OCI-LY7 (cell line): ENCODE data around the gene FUT7. TPM values are rescaled to one million over a fixed set of nuclear protein-coding genes. Genes with fewer than 3 reads are reported as not detected.

ENCODE experiments used
- BruUV-seq: library from RNA; stranded (reverse); fragments of 400-500 nt; replicated peaks from 2 replicates; lab custom pipeline; 2021; lab: Mats Ljungman, UMichigan
- CTCF ChIA-PET: fragments of 300-600 bp; sonication (Branson Sonifier 250); formaldehyde crosslinking; loops from one replicate; lab custom pipeline; 2022; ENCODE audit warnings: antibody characterized with exemption; ENCODE audit not compliant: unreplicated experiment; lab: Charles Lee
- POLR2A ChIA-PET: fragments of 300-600 bp; sonication (Branson Sonifier 250); formaldehyde crosslinking; loops from one replicate; lab custom pipeline; 2022; ENCODE audit warnings: antibody characterized with exemption; lab: Charles Lee
- DNase-seq: peaks from one replicate; pipeline ENCODE4 v3.0.0-alpha.2; 2015; ENCODE audit warnings: low spot score
- H2AFZ ChIP-seq: fragments of 200-600 bp; sonication (generic), shearing (Covaris generic); 2 replicates; pipeline ENCODE4 v1.6.1; 2014; ENCODE audit warnings: mild to moderate bottlenecking, antibody characterized with exemption, low read length, moderate library complexity
- H3K27ac ChIP-seq: fragments of 200-600 bp; sonication (generic); 2 replicates; pipeline ENCODE4 v1.5.1; 2014; ENCODE audit warnings: mixed run types, low read depth, mild to moderate bottlenecking, moderate library complexity, low read length, inconsistent platforms; ENCODE audit not compliant: poor library complexity, severe bottlenecking
- H3K36me3 ChIP-seq: fragments of 200-600 bp; sonication (generic); 2 replicates; pipeline ENCODE4 v1.6.1; 2014; ENCODE audit warnings: mild to moderate bottlenecking, antibody characterized with exemption, low read length, moderate library complexity, mixed read lengths; ENCODE audit not compliant: insufficient read depth
- H3K4me1 ChIP-seq: fragments of 200-600 bp; sonication (generic); 2 replicates; pipeline ENCODE4 v1.5.1; 2014; ENCODE audit warnings: mild to moderate bottlenecking, low read length; ENCODE audit not compliant: insufficient read depth, poor library complexity, severe bottlenecking
- H3K4me2 ChIP-seq: fragments of 200-600 bp; sonication (generic); 2 replicates; pipeline ENCODE4 v1.6.1; 2014; ENCODE audit warnings: mild to moderate bottlenecking, low read length
- H3K4me3 ChIP-seq: fragments of 200-600 bp; sonication (generic); 2 replicates; pipeline ENCODE4 v1.5.1; 2014; ENCODE audit warnings: mild to moderate bottlenecking, low read depth, low read length; ENCODE audit not compliant: poor library complexity, severe bottlenecking
- H3K79me2 ChIP-seq: fragments of 200-600 bp; sonication (generic); 2 replicates; pipeline ENCODE4 v1.6.1; 2016; ENCODE audit warnings: low read depth, mild to moderate bottlenecking, low read length, moderate library complexity, mixed read lengths; ENCODE audit not compliant: insufficient read depth
- H3K9me2 ChIP-seq: fragments of 200-600 bp; sonication (generic); 2 replicates; pipeline ENCODE4 v1.6.1; 2016; ENCODE audit warnings: mild to moderate bottlenecking, low read length, mixed read lengths; ENCODE audit not compliant: insufficient read depth
- H3K9me3 ChIP-seq: fragments of 200-600 bp; sonication (generic); 2 replicates; pipeline ENCODE4 v1.6.1; 2014; ENCODE audit warnings: mild to moderate bottlenecking, mixed run types, low read length, mixed read lengths
- H4K20me1 ChIP-seq: fragments of 200-600 bp; sonication (generic); 2 replicates; pipeline ENCODE4 v1.6.1; 2014; ENCODE audit warnings: mild to moderate bottlenecking, antibody characterized with exemption, low read length, moderate library complexity, mixed read lengths; ENCODE audit not compliant: insufficient read depth
- CTCF ChIP-seq: fragments of 200-600 bp; sonication (generic); conservative IDR thresholded peaks from 2 replicates; pipeline ENCODE4 v1.5.1; 2014; ENCODE audit warnings: mild to moderate bottlenecking, antibody characterized with exemption, low read length, moderate library complexity, mixed read lengths
- EZH2phosphoT487 ChIP-seq: fragments of 200-600 bp; sonication (generic); IDR thresholded peaks from 2 replicates; pipeline ENCODE4 v1.6.1; 2018; ENCODE audit warnings: low read depth, borderline replicate concordance, mild to moderate bottlenecking, mixed run types, antibody characterized with exemption, low read length, moderate library complexity, mixed read lengths
- intact Hi-C: fragments of 100-400 bp; cut with micrococcal nuclease; formaldehyde crosslinking; loops from one replicate; pipeline ENCODE4 v1.10.0; 2022; ENCODE audit not compliant: unreplicated experiment
- total RNA-seq, 2 experiments: library from RNA; depleted of rRNA in 1 of 2; stranded (reverse); fragments of >200 nt in 1 of 2; shearing (Covaris generic) in 1 of 2; gene quantifications; 2 replicates each; pipeline ENCODE4 v1.2.3, GENCODE V29; 2014 to 2022

The FUT7 gene
- total RNA-seq, 2 experiments from 2014 or later: 0.21 TPM; not detected in 1

- POLR2A ChIA-PET: no interaction called here
- BruUV-seq: no TSS peak
Measured at GRCh38 chr9:136990242-136990911, 41.5 kb downstream of the FUT7 start.

DNA sequence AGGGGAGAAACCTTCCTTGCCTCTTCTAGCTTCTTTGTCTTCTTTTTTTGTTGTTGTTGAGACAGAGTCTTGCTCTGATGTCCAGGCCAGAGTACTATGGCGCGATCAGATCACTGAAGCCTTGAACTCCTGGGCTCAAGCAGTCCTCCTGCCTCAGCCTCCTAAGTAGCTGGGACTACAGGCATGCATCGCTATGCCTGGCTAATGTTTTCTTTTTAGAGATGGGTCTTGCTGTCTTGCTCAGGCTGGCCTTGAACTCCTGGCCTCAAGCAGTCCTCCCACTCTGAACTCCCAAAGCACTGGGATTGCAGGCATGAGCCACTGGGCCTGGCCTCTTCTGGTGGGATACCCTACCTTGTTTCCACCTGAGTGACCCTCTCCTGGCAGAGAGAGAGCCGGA lies 43.0 kb downstream of the FUT7 start:
- intact Hi-C loops: no loop called here
- Histone ChIP-seq H3K79me2 (no peaks in the 10 kb centered on the region; the same call in 1 of the 2 replicates), H3K4me3 (no peak overlapping the region), H3K9me2 (no peaks in the 10 kb centered on the region), H4K20me1 (no peaks in the 10 kb centered on the region), H3K36me3 (0 out of 2 replicates have a peak, but pooled peaks cover 3% of the 10 kb centered on the region), H3K9me3 (no peaks in the 10 kb centered on the region), H3K27ac (no peak overlapping the region), H2AFZ (no peak overlapping the region), H3K4me2 (no peak overlapping the region), H3K4me1 (peaks cover 9% of the 10 kb centered on the region)
- TF ChIP-seq EZH2phosphoT487 (no peak), CTCF (no peak)
- BruUV-seq: no TSS peak
- no peak for DNase-seq
- ChIA-PET CTCF (no interaction called here), POLR2A (no interaction called here)

More at GRCh38 chr9:136990242-136990911, 41.5 kb downstream of the FUT7 start:
- H3K4me1 ChIP-seq: peaks cover 13% of the 10 kb centered on the region
- H3K4me3 ChIP-seq: no peak overlapping the region
- H3K79me2 ChIP-seq: no peaks in the 10 kb centered on the region; the same call in 1 of the 2 replicates
- H3K9me3 ChIP-seq: no peaks in the 10 kb centered on the region
- CTCF ChIA-PET: no interaction called here
- 0 out of 2 replicates have a peak, but pooled peaks cover 3% of the 10 kb centered on the region for H3K36me3 ChIP-seq
- no peak overlapping the region for H3K4me2 ChIP-seq
- intact Hi-C loops: no loop called here
- no peak for TF ChIP-seq CTCF
- TF ChIP-seq EZH2phosphoT487: no peak
- DNase-seq: no peak
- H2AFZ ChIP-seq: no peak overlapping the region
- H3K9me2 ChIP-seq: no peaks in the 10 kb centered on the region
- H4K20me1 ChIP-seq: no peaks in the 10 kb centered on the region
- no peak overlapping the region for H3K27ac ChIP-seq

GRCh38 chr9:136985853-136986252 lies 46.0 kb downstream of the FUT7 start:
- POLR2A ChIA-PET: no interaction called here
- no peak overlapping the region for H3K4me3 ChIP-seq

More at GRCh38 chr9:136985853-136986252, 46.0 kb downstream of the FUT7 start:
- H3K79me2 ChIP-seq: no peaks in the 10 kb centered on the region
- H3K9me3 ChIP-seq: no peaks in the 10 kb centered on the region
- H3K27ac ChIP-seq: no peak overlapping the region
- BruUV-seq: no TSS peak
- no peaks in the 10 kb centered on the region for H4K20me1 ChIP-seq
- CTCF ChIA-PET: no interaction called here
- H3K4me2 ChIP-seq: no peak overlapping the region
- intact Hi-C loops: no loop called here
- no peak overlapping the region for H2AFZ ChIP-seq
- no peaks in the 10 kb centered on the region for H3K4me1 ChIP-seq
- H3K36me3 ChIP-seq: no peaks in the 10 kb centered on the region
- DNase-seq: no peak
- TF ChIP-seq CTCF (no peak), EZH2phosphoT487 (no peak)
- no peaks in the 10 kb centered on the region for H3K9me2 ChIP-seq
